Hematopoietic multipotent progenitor cell treated with erythropoietin and hydrocortisone succinate and interleukin-3 and kit ligand, for 15 days (in vitro differentiated cells): ENCODE results near the gene OR51D1.

Source experiments
- DNase-seq: peaks from one replicate; pipeline ENCODE4 v3.0.0-alpha.2; 2015; ENCODE audit warnings: low spot score

The OR51D1 gene, protein sequence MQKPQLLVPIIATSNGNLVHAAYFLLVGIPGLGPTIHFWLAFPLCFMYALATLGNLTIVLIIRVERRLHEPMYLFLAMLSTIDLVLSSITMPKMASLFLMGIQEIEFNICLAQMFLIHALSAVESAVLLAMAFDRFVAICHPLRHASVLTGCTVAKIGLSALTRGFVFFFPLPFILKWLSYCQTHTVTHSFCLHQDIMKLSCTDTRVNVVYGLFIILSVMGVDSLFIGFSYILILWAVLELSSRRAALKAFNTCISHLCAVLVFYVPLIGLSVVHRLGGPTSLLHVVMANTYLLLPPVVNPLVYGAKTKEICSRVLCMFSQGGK

GRCh38 chr11:4636962-4637661, at the start of gene OR51D1:
Gene OR51D1, plus strand, starts transcription at chr11:4637477. Its CDS starts 2,314 bp downstream, at chr11:4639791.
- DNase-seq, result peak; percentile 65

GRCh38 chr11:4589017-4589416, 48.3 kb upstream of the OR51D1 start:
- no peak for DNase-seq

GRCh38 chr11:4593739-4594138, 43.5 kb upstream of the OR51D1 start, which contains the start of gene OR52I1:
Gene OR52I1, plus strand, starts transcription at chr11:4594039. Its CDS starts 0 bp downstream, at chr11:4594039.
- no peak for DNase-seq

GRCh38 chr11:4605057-4605456, 32.2 kb upstream of the OR51D1 start:
- no peak for DNase-seq

GRCh38 chr11:4606231-4607015, 30.9 kb upstream of the OR51D1 start:
- DNase-seq, result no peak

- no peak for DNase-seq
Observed at GRCh38 chr11:4607096-4607495, 30.2 kb upstream of the OR51D1 start.

DNA sequence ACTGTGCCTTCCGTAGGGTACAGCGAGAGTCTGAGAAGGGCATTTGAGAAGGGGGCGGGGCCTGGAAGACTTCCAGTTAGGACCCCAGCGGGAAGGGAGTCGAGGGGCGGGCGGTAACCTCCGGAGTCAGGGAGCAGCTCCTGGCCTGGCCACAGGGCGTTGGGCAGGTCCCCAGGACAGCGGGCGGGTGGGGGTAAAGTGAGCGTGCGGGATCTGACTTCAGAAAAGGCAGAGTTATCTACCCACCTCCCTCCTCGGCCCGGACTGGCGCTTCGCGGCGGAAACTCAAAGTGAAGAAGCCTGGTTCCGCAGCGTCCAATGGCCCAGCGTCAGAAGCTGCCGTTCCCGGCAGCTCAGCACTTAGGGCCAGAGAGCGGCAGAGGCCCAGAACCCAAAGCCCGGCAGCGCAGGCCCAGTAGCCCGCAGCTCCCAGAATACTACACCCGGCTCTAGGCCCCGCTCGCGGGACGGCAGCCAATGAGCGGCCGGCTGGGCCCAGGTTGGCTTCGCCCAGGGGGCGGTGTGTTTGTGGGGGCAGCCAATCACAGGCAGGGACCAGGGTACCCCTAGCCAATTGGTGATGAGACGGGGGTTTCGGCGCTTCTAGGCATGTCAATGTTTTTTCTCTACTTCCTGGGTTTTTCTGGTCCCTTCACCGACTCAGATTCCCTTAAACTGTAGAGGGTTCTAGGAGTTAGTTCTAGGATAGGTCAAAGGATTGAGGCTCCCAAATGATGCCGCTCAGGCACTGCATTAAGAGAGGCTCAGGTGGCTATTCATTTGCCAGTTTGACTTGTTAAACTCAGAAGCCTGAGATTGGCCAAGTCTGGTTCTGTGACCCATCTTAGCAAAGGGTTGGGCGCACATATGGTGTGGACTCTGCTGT, 29.3 kb upstream of the OR51D1 start, which contains the start of gene TRIM68:
TRIM68 (minus strand) TSS at position 451 of the 886 bp plus-strand sequence. CDS start 2,727 bp downstream, outside the sequence.
- peak; percentile 93 for DNase-seq

- DNase-seq, result no peak
Observed at GRCh38 chr11:4610258-4610935, 26.9 kb upstream of the OR51D1 start.

- DNase-seq, result no peak
Observed at GRCh38 chr11:4611986-4612385, 25.3 kb upstream of the OR51D1 start.

GRCh38 chr11:4615856-4616444, 21.3 kb upstream of the OR51D1 start:
- no peak for DNase-seq

GRCh38 chr11:4619514-4619913, 17.8 kb upstream of the OR51D1 start:
- no peak for DNase-seq

- peak; percentile 79 for DNase-seq
Observed at GRCh38 chr11:4626207-4627099, 10.8 kb upstream of the OR51D1 start.

DNA sequence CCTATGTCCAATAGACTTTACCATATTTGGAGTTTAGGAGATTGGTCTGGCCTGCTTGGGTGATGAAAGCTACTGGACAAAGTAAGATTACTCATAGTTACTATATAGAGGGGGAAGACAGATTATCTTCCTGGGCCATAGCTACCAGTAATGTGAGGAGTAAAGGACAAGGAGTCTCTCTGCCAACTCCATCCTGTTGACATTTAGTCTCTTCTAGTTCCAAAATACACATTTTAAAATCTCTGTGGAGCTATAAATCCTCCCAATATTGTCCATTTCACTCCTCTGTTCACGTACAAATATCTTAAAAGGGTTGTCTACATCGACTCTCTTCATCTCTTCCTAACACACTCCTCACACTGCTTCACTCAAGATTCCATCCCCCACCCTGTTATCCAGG, 1.1 kb upstream of the OR51D1 start:
- no peak for DNase-seq

- no peak for DNase-seq
Observed at GRCh38 chr11:4637662-4638047, 378 bp downstream of the OR51D1 start.

DNA sequence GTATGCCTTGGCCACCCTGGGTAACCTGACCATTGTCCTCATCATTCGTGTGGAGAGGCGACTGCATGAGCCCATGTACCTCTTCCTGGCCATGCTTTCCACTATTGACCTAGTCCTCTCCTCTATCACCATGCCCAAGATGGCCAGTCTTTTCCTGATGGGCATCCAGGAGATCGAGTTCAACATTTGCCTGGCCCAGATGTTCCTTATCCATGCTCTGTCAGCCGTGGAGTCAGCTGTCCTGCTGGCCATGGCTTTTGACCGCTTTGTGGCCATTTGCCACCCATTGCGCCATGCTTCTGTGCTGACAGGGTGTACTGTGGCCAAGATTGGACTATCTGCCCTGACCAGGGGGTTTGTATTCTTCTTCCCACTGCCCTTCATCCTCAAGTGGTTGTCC, 2.7 kb downstream of the OR51D1 start:
- no peak for DNase-seq

DNA sequence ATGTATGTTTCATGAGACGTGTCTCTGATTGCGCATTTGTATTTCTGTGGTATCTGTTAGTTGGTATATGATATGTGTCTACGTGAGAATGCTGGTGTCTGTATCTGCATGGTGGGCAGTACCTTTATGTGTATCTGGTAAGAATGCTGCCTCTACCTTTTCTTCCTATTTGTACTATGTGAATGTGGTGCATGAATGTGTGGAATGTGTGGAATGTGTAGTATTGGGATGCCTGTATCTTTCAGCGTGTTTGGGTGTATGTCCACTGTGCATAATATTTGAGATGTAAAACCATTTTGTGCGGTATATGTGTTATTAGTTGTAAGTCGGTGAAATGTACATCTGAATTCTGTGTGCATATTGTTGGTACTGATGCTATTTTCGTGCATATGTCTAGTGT, 4.2 kb downstream of the OR51D1 start:
- no peak for DNase-seq

DNA sequence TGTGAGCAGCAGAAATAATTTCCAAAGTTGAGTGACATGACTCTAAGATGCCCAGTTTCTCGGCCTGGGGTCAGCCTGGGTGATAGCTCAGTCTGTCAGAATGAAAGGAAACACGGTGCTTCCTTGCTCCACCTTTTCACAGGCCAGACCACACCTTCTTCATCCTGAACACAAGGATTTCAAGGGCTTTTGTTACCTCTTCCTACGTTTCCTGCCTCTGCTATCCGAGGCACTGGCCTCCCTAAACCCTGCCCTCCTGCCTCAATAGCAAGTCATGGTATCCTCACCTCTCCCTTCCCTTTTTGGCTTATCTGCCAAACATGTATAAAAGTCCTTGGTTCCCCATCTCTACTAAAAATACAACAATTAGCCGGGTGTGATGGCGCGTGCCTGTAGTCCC, 4.8 kb downstream of the OR51D1 start:
- DNase-seq, result no peak

- DNase-seq, result no peak
Observed at GRCh38 chr11:4643076-4643475, 5.8 kb downstream of the OR51D1 start.

- no peak for DNase-seq
Observed at GRCh38 chr11:4643682-4644081, 6.4 kb downstream of the OR51D1 start, which contains the start of gene OR51E1. Gene OR51E1, plus strand, starts transcription at chr11:4643982. Its CDS starts 8,545 bp downstream, at chr11:4652527.
